Neural progenitor cell (in vitro differentiated cells): Measurements from ENCODE around the gene ZNF225.

ENCODE experiments used
- EZH2 ChIP-seq: fragments of 200-600 bp; sonication (generic); IDR thresholded peaks from 2 replicates; pipeline ENCODE4 v1.6.1; 2017; ENCODE audit warnings: antibody characterized with exemption, mild to moderate bottlenecking, moderate library complexity
- EZH2phosphoT487 ChIP-seq: fragments of 200-600 bp; sonication (generic); IDR thresholded peaks from 2 replicates; pipeline ENCODE4 v1.6.1; 2017; ENCODE audit warnings: antibody characterized with exemption
- TF ChIP-seq, protein P1 (sequence below): fragments of 200-600 bp; sonication (generic); IDR thresholded peaks from 2 replicates; pipeline ENCODE4 v1.5.1; 2017; ENCODE audit warnings: antibody characterized with exemption, mild to moderate bottlenecking

DNA sequence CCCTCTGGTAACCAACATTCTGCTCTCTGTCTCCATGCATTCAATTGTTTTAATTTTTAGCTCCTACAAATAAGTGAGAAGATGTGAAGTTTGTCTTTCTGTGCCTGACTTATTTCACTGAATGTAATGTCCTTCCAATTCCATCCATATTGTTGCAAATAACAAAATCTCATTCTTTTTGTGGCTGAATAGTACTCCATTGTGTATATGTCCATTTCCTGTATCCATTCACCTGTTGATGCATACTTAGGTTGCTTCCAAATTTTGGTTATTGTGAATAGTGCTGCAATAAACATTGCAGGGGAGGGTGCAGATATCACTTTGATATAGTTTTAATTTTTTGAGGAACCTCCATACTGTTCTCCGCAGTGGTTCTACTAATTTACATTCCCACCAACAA, 43.8 kb upstream of the ZNF225 start:
- TF ChIP-seq, protein P1, sequence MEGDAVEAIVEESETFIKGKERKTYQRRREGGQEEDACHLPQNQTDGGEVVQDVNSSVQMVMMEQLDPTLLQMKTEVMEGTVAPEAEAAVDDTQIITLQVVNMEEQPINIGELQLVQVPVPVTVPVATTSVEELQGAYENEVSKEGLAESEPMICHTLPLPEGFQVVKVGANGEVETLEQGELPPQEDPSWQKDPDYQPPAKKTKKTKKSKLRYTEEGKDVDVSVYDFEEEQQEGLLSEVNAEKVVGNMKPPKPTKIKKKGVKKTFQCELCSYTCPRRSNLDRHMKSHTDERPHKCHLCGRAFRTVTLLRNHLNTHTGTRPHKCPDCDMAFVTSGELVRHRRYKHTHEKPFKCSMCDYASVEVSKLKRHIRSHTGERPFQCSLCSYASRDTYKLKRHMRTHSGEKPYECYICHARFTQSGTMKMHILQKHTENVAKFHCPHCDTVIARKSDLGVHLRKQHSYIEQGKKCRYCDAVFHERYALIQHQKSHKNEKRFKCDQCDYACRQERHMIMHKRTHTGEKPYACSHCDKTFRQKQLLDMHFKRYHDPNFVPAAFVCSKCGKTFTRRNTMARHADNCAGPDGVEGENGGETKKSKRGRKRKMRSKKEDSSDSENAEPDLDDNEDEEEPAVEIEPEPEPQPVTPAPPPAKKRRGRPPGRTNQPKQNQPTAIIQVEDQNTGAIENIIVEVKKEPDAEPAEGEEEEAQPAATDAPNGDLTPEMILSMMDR, result no peak
- TF ChIP-seq EZH2phosphoT487, result no peak
- TF ChIP-seq EZH2, result no peak
